Gastrocnemius medialis (tissue), 4 donors: ENCODE measurements around the gene SMARCA1. TPM values are rescaled to one million over a fixed set of nuclear protein-coding genes. Genes with fewer than 3 reads are reported as not detected.

ENCODE experiments used
- ATAC-seq, 2 donors: fragments of 150-250 bp; one replicate each; pipeline ENCODE4 v1.9.1; 2016
- DNase-seq, 2 donors: peaks; one replicate each; pipeline ENCODE4 v3.0.0-alpha.2; 2019
- H3K27ac ChIP-seq, 4 donors: fragments of 200-600 bp; sonication (generic); 1 replicate in 1 of 4; 2 replicates in 3 of 4; pipeline ENCODE4 v1.5.1; 2016 to 2018; ENCODE audit warnings: mild to moderate bottlenecking in 2 of 4, moderate library complexity in 1 of 4
- H3K27me3 ChIP-seq, 3 donors: fragments of 200-600 bp; sonication (generic) in 2 of 3; 1 replicate in 1 of 3; 2 replicates in 2 of 3; pipeline versions ENCODE4 v1.5.1 to v1.6.0; 2016 to 2019; ENCODE audit warnings: mild to moderate bottlenecking in 1 of 3, moderate library complexity in 1 of 3
- H3K36me3 ChIP-seq, 2 donors: fragments of 200-600 bp; sonication (generic) in 1 of 2; one replicate each; pipeline ENCODE4 v1.5.1; 2017 to 2018
- H3K4me1 ChIP-seq, 2 donors: fragments of 200-600 bp; sonication (generic) in 1 of 2; one replicate each; pipeline ENCODE4 v1.5.1; 2016 to 2017; ENCODE audit warnings: mild to moderate bottlenecking in 2 of 2
- H3K4me3 ChIP-seq, 4 donors: fragments of 200-600 bp; sonication (generic) in 3 of 4; 1 replicate in 1 of 4; 2 replicates in 3 of 4; pipeline ENCODE4 v1.5.1; 2016 to 2019; ENCODE audit warnings: mild to moderate bottlenecking in 2 of 4
- H3K9me3 ChIP-seq, 3 donors: fragments of 200-600 bp; sonication (generic) in 2 of 3; 1 replicate in 1 of 3; 2 replicates in 2 of 3; pipeline ENCODE4 v1.5.1; 2016 to 2019
- POLR2A ChIP-seq, 2 donors: fragments of 450-650 bp; IDR thresholded peaks; one replicate each; pipeline ENCODE4 v1.6.1; 2017; ENCODE audit warnings: antibody characterized with exemption in 2 of 2, mild to moderate bottlenecking in 2 of 2, moderate library complexity in 2 of 2
- in situ Hi-C, 4 donors: fragments of 200-750 bp; cut with MboI; loops; one replicate each; pipeline versions ENCODE4 v1.15.0 to v1.8.0; 2017; ENCODE audit warnings: low sequenced_read_pairs in 4 of 4
- intact Hi-C: fragments of 100-400 bp; cut with DNase I; formaldehyde crosslinking; loops from one replicate; pipeline ENCODE4 v1.15.1; 2023; ENCODE audit warnings: low total_unique reads
- total RNA-seq, 4 donors: library from RNA; depleted of rRNA; stranded (reverse); fragments of >200 nt; gene quantifications; one replicate each; pipeline versions ENCODE4 v1.1.0 to v1.2.3, GENCODE V29; 2016
- TF ChIP-seq, protein P1 (sequence below), 5 experiments: fragments of 450-650 bp in 3 of 5; fragments of 200-600 bp in 2 of 5; sonication (generic) in 2 of 5; IDR thresholded peaks in 4 of 5; conservative IDR thresholded peaks in 1 of 5; 1 replicate in 4 of 5; 2 replicates in 1 of 5; pipeline ENCODE4 v1.5.1; 2016 to 2019; ENCODE audit warnings: antibody characterized with exemption in 5 of 5, mild to moderate bottlenecking in 3 of 5, moderate library complexity in 3 of 5

SMARCA1 gene
- total RNA-seq, 4 donors from 2014 or later: 11.6 to 16.7 (median 15.9) TPM

DNA sequence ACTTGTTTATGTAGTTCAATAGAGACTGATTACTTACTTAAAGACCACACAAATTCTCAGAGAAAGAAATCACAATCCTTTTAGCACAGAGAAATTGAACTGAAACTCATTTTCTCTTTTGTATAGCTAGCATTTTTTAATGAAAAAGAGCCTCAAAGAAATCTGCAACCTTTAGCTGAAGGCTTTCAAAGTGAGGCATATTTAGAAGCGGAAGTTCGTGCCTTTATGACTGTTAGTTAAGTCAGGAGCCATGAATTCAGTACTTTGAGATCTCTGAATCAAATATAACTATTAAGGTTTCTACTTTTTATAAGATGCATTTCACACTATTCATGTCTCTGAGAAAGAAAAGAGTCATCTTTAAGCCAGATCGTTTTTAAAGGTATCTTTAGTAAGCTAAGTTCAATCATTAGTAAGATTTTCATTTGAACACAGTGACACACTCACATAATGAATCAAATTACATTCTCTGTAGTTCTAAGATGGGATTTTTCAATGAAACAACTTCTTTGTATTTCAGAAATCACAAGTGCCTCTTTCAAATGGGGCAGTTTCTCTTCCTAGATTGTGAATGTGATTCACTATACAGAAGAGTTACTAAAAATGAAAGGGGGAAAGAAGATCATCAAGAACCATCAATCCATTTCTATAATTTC lies 61.4 kb downstream of the SMARCA1 start:
- Histone ChIP-seq H3K9me3 (no peaks in the 10 kb centered on the region), H3K27ac (no peak overlapping the region), H3K36me3 (no peaks in the 10 kb centered on the region), H3K4me3 (no peak overlapping the region), H3K27me3 (no peaks in the 10 kb centered on the region), H3K4me1 (no peaks in the 10 kb centered on the region)
- in situ Hi-C loops: no loop called here
- intact Hi-C loops: no loop called here
- DNase-seq (no peak), ATAC-seq (no peak)
- TF ChIP-seq POLR2A (IDR thresholded peaks at IDR 0.05): no peak
- TF ChIP-seq, protein P1, sequence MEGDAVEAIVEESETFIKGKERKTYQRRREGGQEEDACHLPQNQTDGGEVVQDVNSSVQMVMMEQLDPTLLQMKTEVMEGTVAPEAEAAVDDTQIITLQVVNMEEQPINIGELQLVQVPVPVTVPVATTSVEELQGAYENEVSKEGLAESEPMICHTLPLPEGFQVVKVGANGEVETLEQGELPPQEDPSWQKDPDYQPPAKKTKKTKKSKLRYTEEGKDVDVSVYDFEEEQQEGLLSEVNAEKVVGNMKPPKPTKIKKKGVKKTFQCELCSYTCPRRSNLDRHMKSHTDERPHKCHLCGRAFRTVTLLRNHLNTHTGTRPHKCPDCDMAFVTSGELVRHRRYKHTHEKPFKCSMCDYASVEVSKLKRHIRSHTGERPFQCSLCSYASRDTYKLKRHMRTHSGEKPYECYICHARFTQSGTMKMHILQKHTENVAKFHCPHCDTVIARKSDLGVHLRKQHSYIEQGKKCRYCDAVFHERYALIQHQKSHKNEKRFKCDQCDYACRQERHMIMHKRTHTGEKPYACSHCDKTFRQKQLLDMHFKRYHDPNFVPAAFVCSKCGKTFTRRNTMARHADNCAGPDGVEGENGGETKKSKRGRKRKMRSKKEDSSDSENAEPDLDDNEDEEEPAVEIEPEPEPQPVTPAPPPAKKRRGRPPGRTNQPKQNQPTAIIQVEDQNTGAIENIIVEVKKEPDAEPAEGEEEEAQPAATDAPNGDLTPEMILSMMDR (IDR thresholded peaks at IDR 0.05 in 4 of 5, conservative IDR thresholded peaks at IDR 0.05 in 1 of 5): no peak

DNA sequence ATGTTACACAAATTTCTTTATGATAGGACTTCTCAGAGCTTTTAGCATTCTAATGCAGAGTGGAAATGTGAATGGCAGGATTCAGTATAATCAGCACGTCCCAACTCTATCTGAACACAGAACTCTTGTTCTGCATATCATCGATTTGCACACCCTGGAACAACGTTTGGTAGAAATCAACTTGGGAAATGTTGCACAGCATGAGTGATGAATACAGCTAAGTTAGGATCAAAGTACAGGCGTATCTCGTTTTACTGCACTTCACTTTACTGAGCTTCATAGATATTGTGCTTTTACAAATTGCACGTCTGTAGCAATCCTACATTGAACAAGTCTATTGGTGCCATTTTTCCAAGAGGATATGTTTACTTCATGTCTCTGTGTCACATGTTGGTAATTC lies 70.8 kb downstream of the SMARCA1 start:
- Histone ChIP-seq H3K36me3 (no peaks in the 10 kb centered on the region), H3K27me3 (no peaks in the 10 kb centered on the region), H3K27ac (no peak overlapping the region), H3K4me3 (no peak overlapping the region), H3K4me1 (no peaks in the 10 kb centered on the region), H3K9me3 (no peaks in the 10 kb centered on the region)
- DNase-seq (no peak), ATAC-seq (no peak)
- TF ChIP-seq POLR2A (IDR thresholded peaks at IDR 0.05): no peak
- TF ChIP-seq, protein P1 (IDR thresholded peaks at IDR 0.05 in 4 of 5, conservative IDR thresholded peaks at IDR 0.05 in 1 of 5): no peak
- intact Hi-C loops (no loop called here), in situ Hi-C loops (no loop called here)

DNA sequence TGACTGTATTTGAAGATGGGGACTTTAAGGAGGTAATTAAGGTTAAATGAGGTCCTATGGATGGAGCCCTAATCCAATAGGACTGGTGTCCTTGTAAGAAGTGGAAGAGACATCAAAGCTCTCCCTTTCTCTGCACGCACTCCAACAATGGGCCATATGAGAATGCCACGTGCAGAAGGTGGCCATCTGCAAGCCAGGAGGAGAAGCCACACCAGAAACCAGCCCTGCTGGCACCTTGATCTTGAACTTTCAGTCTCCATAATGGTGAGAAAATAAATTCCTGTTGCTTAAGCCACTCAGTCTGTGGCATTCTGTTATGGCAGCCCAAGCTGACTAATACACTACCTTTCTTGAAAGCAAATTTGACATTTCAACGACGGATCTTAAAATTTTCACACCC lies 73.2 kb downstream of the SMARCA1 start:
- Histone ChIP-seq H3K4me3 (no peak overlapping the region), H3K36me3 (no peaks in the 10 kb centered on the region), H3K4me1 (no peaks in the 10 kb centered on the region), H3K9me3 (no peaks in the 10 kb centered on the region), H3K27ac (no peak overlapping the region), H3K27me3 (no peaks in the 10 kb centered on the region)
- in situ Hi-C loops: no loop called here
- DNase-seq: no peak
- TF ChIP-seq POLR2A (IDR thresholded peaks at IDR 0.05): no peak
- TF ChIP-seq, protein P1 (IDR thresholded peaks at IDR 0.05 in 4 of 5, conservative IDR thresholded peaks at IDR 0.05 in 1 of 5): no peak
- intact Hi-C loops: no loop called here
- ATAC-seq: no peak

DNA sequence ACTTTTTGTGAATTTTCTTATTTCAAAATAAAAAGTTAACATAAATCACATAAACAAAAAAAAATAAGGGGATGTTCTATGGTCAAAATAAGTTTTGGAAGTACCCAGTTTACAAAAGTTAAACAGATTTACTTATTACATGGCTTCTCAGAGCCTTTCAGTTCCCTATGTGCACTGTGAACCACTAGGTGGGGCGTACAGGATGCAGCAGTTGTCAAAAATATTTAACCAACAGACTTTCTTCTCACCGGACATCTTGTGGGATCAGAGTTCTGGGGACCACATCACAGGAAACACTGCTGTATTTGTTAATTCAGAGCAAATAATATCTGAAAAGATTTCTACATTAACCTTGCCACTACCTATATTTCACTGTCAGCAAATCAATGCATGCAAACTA lies 74.1 kb downstream of the SMARCA1 start:
- in situ Hi-C loops (no loop called here), intact Hi-C loops (no loop called here)
- TF ChIP-seq, protein P1 (IDR thresholded peaks at IDR 0.05 in 4 of 5, conservative IDR thresholded peaks at IDR 0.05 in 1 of 5): no peak
- TF ChIP-seq POLR2A (IDR thresholded peaks at IDR 0.05): no peak
- no peak overlapping the region for H3K4me3 ChIP-seq
- DNase-seq: no peak
- H3K27me3 ChIP-seq: no peaks in the 10 kb centered on the region
- no peaks in the 10 kb centered on the region for H3K36me3 ChIP-seq
- ATAC-seq: no peak
- no peak overlapping the region for H3K27ac ChIP-seq
- H3K4me1 ChIP-seq: no peaks in the 10 kb centered on the region
- H3K9me3 ChIP-seq: no peaks in the 10 kb centered on the region

DNA sequence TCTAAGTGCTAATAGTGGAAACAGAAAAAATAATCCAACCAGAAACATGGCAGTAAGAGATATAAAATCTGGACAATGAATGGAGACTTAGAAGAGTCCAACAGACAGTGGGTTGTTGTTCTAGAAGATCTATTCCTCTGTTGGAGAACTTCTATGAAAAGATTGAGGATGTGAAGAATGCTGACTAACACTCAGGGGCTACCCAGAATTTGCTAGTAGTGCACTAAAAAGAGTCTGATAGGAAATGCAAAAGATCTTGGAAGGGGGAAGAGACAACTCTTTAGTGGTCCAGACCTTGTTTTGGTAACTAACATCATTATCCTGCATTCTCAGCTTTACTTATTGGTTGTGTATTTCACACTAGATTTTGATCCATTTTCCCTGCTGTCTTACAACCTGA lies 77.9 kb downstream of the SMARCA1 start:
- Histone ChIP-seq H3K4me1 (no peaks in the 10 kb centered on the region), H3K27ac (no peak overlapping the region), H3K9me3 (no peaks in the 10 kb centered on the region), H3K4me3 (no peak overlapping the region), H3K36me3 (no peaks in the 10 kb centered on the region), H3K27me3 (no peaks in the 10 kb centered on the region)
- ATAC-seq (no peak), DNase-seq (no peak)
- intact Hi-C loops (no loop called here), in situ Hi-C loops (no loop called here)
- TF ChIP-seq, protein P1 (IDR thresholded peaks at IDR 0.05 in 4 of 5, conservative IDR thresholded peaks at IDR 0.05 in 1 of 5): no peak
- no peak for TF ChIP-seq POLR2A (IDR thresholded peaks at IDR 0.05)
